CD14-positive monocyte (primary cell): Measurements from ENCODE around the gene RHEB. TPM values are rescaled to one million over a fixed set of nuclear protein-coding genes. Genes with fewer than 3 reads are reported as not detected.

ENCODE experiments used
- DNase-seq, 3 donors: peaks; one replicate each; pipeline ENCODE4 v3.0.0-alpha.2; 2011 to 2022
- H2AFZ ChIP-seq: 2 replicates; pipeline ENCODE4 v1.6.0; 2012; ENCODE audit warnings: mild to moderate bottlenecking, low read depth, low read length, inconsistent platforms; ENCODE audit not compliant: insufficient read depth, poor library complexity, severe bottlenecking
- H3K27ac ChIP-seq, 2 donors: 1 replicate in 1 of 2; 2 replicates in 1 of 2; pipeline ENCODE4 v1.5.1; 2012 to 2013; ENCODE audit warnings: low read length in 2 of 2, control low read depth in 1 of 2, inconsistent platforms in 1 of 2, low read depth in 1 of 2, mild to moderate bottlenecking in 1 of 2
- H3K27me3 ChIP-seq, 2 donors: one replicate each; pipeline versions ENCODE4 v1.6.0 to v1.6.1; 2011 to 2013; ENCODE audit warnings: low read length in 2 of 2; ENCODE audit not compliant: control insufficient read depth in 2 of 2, insufficient read depth in 2 of 2
- H3K36me3 ChIP-seq, 2 donors: replicated peaks in 1 of 2; 1 replicate in 1 of 2; 2 replicates in 1 of 2; pipeline versions ENCODE4 v1.5.1 to v1.6.1; 2012 to 2013; ENCODE audit warnings: low read length in 2 of 2, control low read depth in 1 of 2, inconsistent platforms in 1 of 2, mild to moderate bottlenecking in 1 of 2; ENCODE audit not compliant: insufficient read depth in 2 of 2, control insufficient read depth in 1 of 2
- H3K4me1 ChIP-seq, 2 donors: 1 replicate in 1 of 2; 2 replicates in 1 of 2; pipeline versions ENCODE4 v1.5.1 to v1.6.1; 2012 to 2013; ENCODE audit warnings: low read length in 2 of 2, control low read depth in 1 of 2, inconsistent platforms in 1 of 2, mild to moderate bottlenecking in 1 of 2, moderate library complexity in 1 of 2; ENCODE audit not compliant: insufficient read depth in 2 of 2, control insufficient read depth in 1 of 2
- H3K4me2 ChIP-seq: replicated peaks from 2 replicates; pipeline ENCODE3; 2012; ENCODE audit warnings: low read length, moderate library complexity, mild to moderate bottlenecking; ENCODE audit not compliant: poor library complexity, severe bottlenecking; ENCODE audit errors: extremely low read depth
- H3K4me3 ChIP-seq, 3 experiments: fragments of 200-600 bp in 1 of 3; sonication (generic) in 1 of 3; replicated peaks in 1 of 3; 1 replicate in 2 of 3; 2 replicates in 1 of 3; pipeline ENCODE4 v1.5.1; 2011 to 2013; ENCODE audit warnings: low read length in 3 of 3, mild to moderate bottlenecking in 3 of 3, control low read depth in 2 of 3, low read depth in 2 of 3, inconsistent platforms in 1 of 3, moderate library complexity in 1 of 3
- H3K79me2 ChIP-seq: 2 replicates; pipeline ENCODE4 v1.6.0; 2012; ENCODE audit warnings: mild to moderate bottlenecking, control low read depth, inconsistent platforms, low read length, moderate library complexity; ENCODE audit not compliant: insufficient read depth
- H3K9ac ChIP-seq: 2 replicates; pipeline ENCODE4 v1.6.0; 2017; ENCODE audit warnings: low read length, mild to moderate bottlenecking; ENCODE audit not compliant: insufficient read depth, poor library complexity, severe bottlenecking
- H3K9me3 ChIP-seq, 2 donors: replicated peaks in 1 of 2; 1 replicate in 1 of 2; 2 replicates in 1 of 2; pipeline versions ENCODE4 v1.5.1 to v1.6.1; 2012 to 2013; ENCODE audit warnings: low read length in 2 of 2, control low read depth in 1 of 2; ENCODE audit not compliant: control insufficient read depth in 1 of 2, insufficient read depth in 1 of 2
- H4K20me1 ChIP-seq: 2 replicates; pipeline ENCODE4 v1.6.0; 2012; ENCODE audit warnings: mild to moderate bottlenecking, low read length, control low read depth, moderate library complexity; ENCODE audit not compliant: insufficient read depth
- H3K27ac Mint-ChIP-seq, 7 donors: one replicate each; pipeline ENCODE4 v1.8.0; 2020; ENCODE audit warnings: mild to moderate bottlenecking in 7 of 7, mixed read lengths in 7 of 7, moderate library complexity in 6 of 7, inconsistent platforms in 2 of 7
- H3K27me3 Mint-ChIP-seq, 3 donors: one replicate each; pipeline ENCODE4 v1.8.0; 2021 to 2022; ENCODE audit warnings: low read depth in 3 of 3, mild to moderate bottlenecking in 3 of 3, mixed read lengths in 3 of 3, moderate library complexity in 3 of 3, inconsistent platforms in 1 of 3
- H3K36me3 Mint-ChIP-seq, 2 donors: one replicate each; pipeline ENCODE4 v1.8.0; 2020; ENCODE audit warnings: mixed read lengths in 2 of 2, inconsistent platforms in 1 of 2, mild to moderate bottlenecking in 1 of 2
- H3K4me1 Mint-ChIP-seq: one replicate; pipeline ENCODE4 v1.8.0; 2020; ENCODE audit warnings: mild to moderate bottlenecking, mixed read lengths
- H3K4me3 Mint-ChIP-seq, 2 donors: one replicate each; pipeline ENCODE4 v1.8.0; 2020; ENCODE audit warnings: mild to moderate bottlenecking in 2 of 2, mixed read lengths in 2 of 2, moderate library complexity in 1 of 2
- H3K9me3 Mint-ChIP-seq, 7 donors: one replicate each; pipeline ENCODE4 v1.8.0; 2020 to 2022; ENCODE audit warnings: mixed read lengths in 7 of 7, mild to moderate bottlenecking in 6 of 7, moderate library complexity in 6 of 7, inconsistent platforms in 2 of 7
- CTCF ChIP-seq: fragments of 200-600 bp; IDR thresholded peaks from one replicate; pipeline ENCODE4 v1.8.0; 2022; ENCODE audit warnings: antibody characterized with exemption, mild to moderate bottlenecking
- WGBS: methylation state at CpG from one replicate; pipeline ENCODE4 v1.1.5; 2013; ENCODE audit warnings: missing lambda C conversion rate; ENCODE audit not compliant: insufficient coverage; 5-methylcytosine and 5-hydroxymethylcytosine counted together
- intact Hi-C, 2 donors: fragments of 100-400 bp; cut with micrococcal nuclease; formaldehyde crosslinking; loops; one replicate each; pipeline versions ENCODE4 v1.15.0 to v1.15.1; 2023
- polyA plus RNA-seq, 3 donors: library from polyadenylated mRNA; depleted of rRNA in 1 of 3; unstranded in 2 of 3; stranded (reverse) in 1 of 3; fragments of 300-500 nt in 2 of 3; fragments of >200 nt in 1 of 3; fragmentation: Illumina TruSeq in 2 of 3; gene quantifications; 1 replicate in 2 of 3; 2 replicates in 1 of 3; pipeline ENCODE4 v1.2.3, GENCODE V29; 2012 to 2021

The RHEB gene
- polyA plus RNA-seq, 3 donors = 20.4 to 96.1 (median 95.8) TPM

DNA sequence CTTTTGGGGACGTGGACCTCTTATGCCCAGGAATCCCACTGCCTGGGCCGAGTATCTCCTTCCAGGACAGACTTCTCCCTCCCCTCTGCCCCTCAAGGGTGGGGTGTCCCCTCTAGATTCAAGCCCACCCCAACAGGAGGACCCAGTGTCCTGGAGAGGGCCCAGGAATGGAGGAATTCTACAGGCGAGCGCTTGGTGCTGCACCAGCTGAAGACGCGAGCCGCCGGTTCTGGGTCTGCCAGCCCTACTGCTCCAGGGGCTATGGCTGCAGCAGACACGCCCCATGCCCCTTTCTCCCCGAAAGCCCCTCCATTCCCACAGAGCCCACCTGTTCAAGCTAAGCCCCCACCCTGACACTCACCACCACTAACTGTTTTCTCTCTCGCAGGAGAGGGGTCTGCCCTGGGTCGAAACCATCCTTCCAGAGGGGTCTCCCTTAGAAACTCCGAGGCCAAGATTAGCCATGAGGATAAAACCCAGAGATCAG lies 88.4 kb downstream of the RHEB start:
- H3K9me3 Mint-ChIP-seq = peaks cover 0 to 4% (median 0%) of the 10 kb centered on the region in 7 donors
- Histone ChIP-seq H2AFZ (no peak overlapping the region), H3K4me2 (no peak overlapping the region), H3K79me2 (no peaks in the 10 kb centered on the region), H3K27ac (no peak overlapping the region), H3K9ac (no peak overlapping the region), H3K4me1 (no peaks in the 10 kb centered on the region), H3K27me3 (no peaks in the 10 kb centered on the region), H3K36me3 (no peaks in the 10 kb centered on the region), H3K4me3 (no peak overlapping the region), H4K20me1 (no peaks in the 10 kb centered on the region), H3K9me3 (no peaks in the 10 kb centered on the region)
- intact Hi-C loops = no loop called here
- TF ChIP-seq CTCF = no peak
- 96% methylated on average over 11 of the region's 13 CpGs for WGBS
- H3K4me3 Mint-ChIP-seq = no peak overlapping the region
- H3K4me1 Mint-ChIP-seq = peaks cover 21% of the 10 kb centered on the region
- H3K36me3 Mint-ChIP-seq = no peaks in the 10 kb centered on the region
- DNase-seq = no peak
- H3K27ac Mint-ChIP-seq = peak overlapping the region in 1 of 7 donors; percentile 69
- H3K27me3 Mint-ChIP-seq = peaks cover 0 to 9% (median 4%) of the 10 kb centered on the region in 3 donors

DNA sequence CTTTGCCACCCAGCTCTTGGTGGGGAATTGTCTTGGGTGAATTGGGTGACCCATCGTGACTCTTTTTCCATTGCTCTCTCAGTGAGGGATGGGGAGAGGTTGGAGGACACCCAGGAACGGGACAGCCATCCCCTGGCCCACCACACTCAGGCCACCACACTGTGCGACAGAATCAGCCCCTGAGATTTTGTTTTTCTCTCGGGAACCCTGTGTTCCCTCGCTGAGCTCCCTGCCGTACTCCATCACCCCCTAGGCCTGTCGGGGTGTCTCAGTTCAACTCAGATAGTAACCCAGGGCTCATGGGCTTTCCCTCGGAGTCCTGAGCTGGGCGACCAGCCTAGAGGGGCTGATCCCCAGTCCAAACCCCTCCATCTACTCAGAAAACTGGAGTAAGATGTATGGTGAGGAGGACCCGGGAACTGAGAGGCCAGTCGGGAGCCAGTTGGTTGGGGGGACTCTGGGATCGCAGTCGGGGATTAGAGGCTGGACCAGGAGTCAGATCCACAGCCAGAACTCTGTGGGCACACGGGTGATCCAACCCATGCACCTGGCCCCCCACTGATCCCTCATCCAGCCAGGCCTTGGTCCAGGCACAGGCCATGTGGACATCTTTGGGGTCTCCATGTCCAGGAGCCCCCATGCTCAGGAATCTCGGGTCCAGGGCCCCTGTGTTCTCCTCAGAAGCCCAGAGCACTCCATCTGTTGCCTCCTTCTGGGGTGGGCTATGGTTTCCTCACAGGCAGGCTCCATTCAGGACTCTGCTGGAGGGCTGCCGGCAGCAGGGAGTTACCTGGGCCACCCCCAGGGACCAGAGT lies 89.1 kb downstream of the RHEB start:
- Mint-ChIP-seq H3K9me3 (peaks cover 0 to 4% (median 0%) of the 10 kb centered on the region in 7 donors), H3K27ac (no peak overlapping the region), H3K27me3 (peaks cover 0 to 7% (median 4%) of the 10 kb centered on the region in 3 donors), H3K36me3 (no peaks in the 10 kb centered on the region), H3K4me3 (no peak overlapping the region), H3K4me1 (peaks cover 21% of the 10 kb centered on the region)
- intact Hi-C loops = no loop called here
- DNase-seq = no peak
- Histone ChIP-seq H3K79me2 (no peaks in the 10 kb centered on the region), H4K20me1 (no peaks in the 10 kb centered on the region), H3K27ac (no peak overlapping the region), H3K27me3 (no peaks in the 10 kb centered on the region), H3K9me3 (no peaks in the 10 kb centered on the region), H3K4me2 (no peak overlapping the region), H2AFZ (peak overlapping the region; percentile 32), H3K4me1 (no peaks in the 10 kb centered on the region), H3K36me3 (no peaks in the 10 kb centered on the region), H3K9ac (no peak overlapping the region), H3K4me3 (no peak overlapping the region)
- TF ChIP-seq CTCF = no peak
- 99% methylated on average over 7 of the region's 16 CpGs for WGBS
